Neural cell (in vitro differentiated cells): ENCODE measurements around the gene MYBPC1. TPM values are rescaled to one million over a fixed set of nuclear protein-coding genes. Genes with fewer than 3 reads are reported as not detected.

Source experiments
- H2AFZ ChIP-seq: fragments of 200-600, 300-800 bp; sonication (generic), shearing (Covaris generic); 2 replicates; pipeline ENCODE4 v1.6.0; 2014; ENCODE audit warnings: low read depth, mild to moderate bottlenecking, antibody characterized with exemption, low read length, moderate library complexity
- H3F3A ChIP-seq: fragments of 200-600 bp; shearing (Covaris generic); 2 replicates; pipeline ENCODE4 v1.6.1; 2016; ENCODE audit warnings: mild to moderate bottlenecking, moderate library complexity, mixed read lengths, antibody characterized with exemption, low read length; ENCODE audit not compliant: insufficient read depth, poor library complexity, severe bottlenecking
- H3K27ac ChIP-seq: fragments of 200-600, 300-800 bp; sonication (generic), shearing (Covaris generic); 2 replicates; pipeline ENCODE4 v1.5.1; 2014; ENCODE audit warnings: mild to moderate bottlenecking, low read length, moderate library complexity
- H3K27me3 ChIP-seq: fragments of 300-800, 200-600 bp; sonication (generic), shearing (Covaris generic); 2 replicates; pipeline ENCODE4 v1.6.0; 2014; ENCODE audit warnings: mild to moderate bottlenecking, low read depth, low read length, moderate library complexity; ENCODE audit not compliant: insufficient read depth
- H3K36me3 ChIP-seq: fragments of 300-800, 200-600 bp; sonication (generic), shearing (Covaris generic); 2 replicates; pipeline ENCODE4 v1.5.1; 2014; ENCODE audit warnings: mild to moderate bottlenecking, antibody characterized with exemption, low read length, moderate library complexity; ENCODE audit not compliant: insufficient read depth
- H3K4me2 ChIP-seq: fragments of 300-800, 200-600 bp; sonication (generic), shearing (Covaris generic); 2 replicates; pipeline ENCODE4 v1.6.0; 2014; ENCODE audit warnings: mild to moderate bottlenecking, low read length
- H3K4me3 ChIP-seq: fragments of 300-800, 200-600 bp; sonication (generic), shearing (Covaris generic); 2 replicates; pipeline ENCODE4 v1.5.1; 2014; ENCODE audit warnings: mild to moderate bottlenecking, low read length, moderate library complexity
- H3K79me2 ChIP-seq: fragments of 200-600 bp; shearing (Covaris generic); replicated peaks from 2 replicates; pipeline ENCODE4 v1.6.0; 2014; ENCODE audit warnings: mild to moderate bottlenecking, low read length, moderate library complexity; ENCODE audit not compliant: insufficient read depth
- H3K9ac ChIP-seq: fragments of 300-800, 200-600 bp; sonication (generic), shearing (Covaris generic); 2 replicates; pipeline ENCODE4 v1.6.1; 2016; ENCODE audit warnings: mild to moderate bottlenecking, low read length, mixed read lengths
- H3K9me2 ChIP-seq: fragments of 200-600 bp; shearing (Covaris generic); 2 replicates; pipeline ENCODE4 v1.6.1; 2016; ENCODE audit warnings: mild to moderate bottlenecking, low read length, mixed read lengths; ENCODE audit not compliant: insufficient read depth
- H3K9me3 ChIP-seq: fragments of 200-600, 300-800 bp; sonication (generic), shearing (Covaris generic); 2 replicates; pipeline ENCODE4 v1.6.1; 2016; ENCODE audit warnings: mild to moderate bottlenecking, mixed run types, low read length, moderate library complexity, mixed read lengths
- H4K20me1 ChIP-seq: fragments of 200-600 bp; shearing (Covaris generic); 2 replicates; pipeline ENCODE4 v1.6.1; 2016; ENCODE audit warnings: mild to moderate bottlenecking, mixed run types; ENCODE audit not compliant: insufficient read depth
- CTCF ChIP-seq: fragments of 450-650 bp; IDR thresholded peaks from 2 replicates; pipeline ENCODE4 v1.5.1; 2014; ENCODE audit warnings: antibody characterized with exemption, mild to moderate bottlenecking, moderate library complexity; ENCODE audit not compliant: poor library complexity, severe bottlenecking
- EP300 ChIP-seq: fragments of 450-650 bp; conservative IDR thresholded peaks from 2 replicates; pipeline ENCODE4 v1.6.1; 2014; ENCODE audit warnings: antibody characterized with exemption, mild to moderate bottlenecking, moderate library complexity; ENCODE audit not compliant: poor library complexity, severe bottlenecking
- EZH2 ChIP-seq: fragments of 200-600, 300-800 bp; shearing (Covaris generic), sonication (generic); IDR thresholded peaks from 2 replicates; pipeline ENCODE4 v1.6.1; 2014; ENCODE audit warnings: antibody characterized with exemption, low read length, borderline replicate concordance, mild to moderate bottlenecking; ENCODE audit not compliant: insufficient read depth, poor library complexity, severe bottlenecking
- MXI1 ChIP-seq: fragments of 450-650 bp; conservative IDR thresholded peaks from 2 replicates; pipeline ENCODE4 v1.6.1; 2014; ENCODE audit warnings: antibody characterized with exemption, mild to moderate bottlenecking; ENCODE audit not compliant: poor library complexity, severe bottlenecking
- POLR2AphosphoS5 ChIP-seq: IDR thresholded peaks from 2 replicates; pipeline ENCODE4 v1.6.1; 2012
- RAD21 ChIP-seq: fragments of 450-650 bp; conservative IDR thresholded peaks from 2 replicates; pipeline ENCODE4 v1.6.1; 2014; ENCODE audit warnings: antibody characterized with exemption, mild to moderate bottlenecking, moderate library complexity
- REST ChIP-seq: IDR thresholded peaks from 2 replicates; pipeline ENCODE4 v1.6.1; 2012; ENCODE audit warnings: borderline replicate concordance
- SMC3 ChIP-seq: fragments of 450-650 bp; conservative IDR thresholded peaks from 2 replicates; pipeline ENCODE4 v1.6.1; 2014; ENCODE audit warnings: antibody characterized with exemption, mild to moderate bottlenecking, moderate library complexity; ENCODE audit not compliant: poor library complexity
- TAF1 ChIP-seq: IDR thresholded peaks from 2 replicates; pipeline ENCODE4 v1.6.1; 2012; ENCODE audit warnings: low read depth
- polyA plus RNA-seq: library from polyadenylated mRNA; depleted of rRNA; stranded (reverse); fragments of >200 nt; gene quantifications from 2 replicates; pipeline ENCODE4 v1.2.3, GENCODE V29; 2014

MYBPC1 gene
- polyA plus RNA-seq, 1 donor from 2014 or later = not detected

GRCh38 chr12:101650346-101651117 lies 55.8 kb downstream of the MYBPC1 start:
- Histone ChIP-seq H3K79me2 (no peaks in the 10 kb centered on the region), H4K20me1 (no peaks in the 10 kb centered on the region), H2AFZ (no peak overlapping the region), H3K4me2 (no peak overlapping the region), H3K9me2 (no peaks in the 10 kb centered on the region), H3K9me3 (no peaks in the 10 kb centered on the region), H3K4me3 (no peak overlapping the region), H3K36me3 (no peaks in the 10 kb centered on the region), H3K9ac (no peak overlapping the region), H3K27ac (no peak overlapping the region), H3K27me3 (no peaks in the 10 kb centered on the region), H3F3A (no peaks in the 10 kb centered on the region)
- TF ChIP-seq POLR2AphosphoS5 (no peak), EP300 (no peak), CTCF (no peak), REST (no peak), SMC3 (no peak), TAF1 (no peak), EZH2 (no peak), RAD21 (no peak), MXI1 (no peak)

DNA sequence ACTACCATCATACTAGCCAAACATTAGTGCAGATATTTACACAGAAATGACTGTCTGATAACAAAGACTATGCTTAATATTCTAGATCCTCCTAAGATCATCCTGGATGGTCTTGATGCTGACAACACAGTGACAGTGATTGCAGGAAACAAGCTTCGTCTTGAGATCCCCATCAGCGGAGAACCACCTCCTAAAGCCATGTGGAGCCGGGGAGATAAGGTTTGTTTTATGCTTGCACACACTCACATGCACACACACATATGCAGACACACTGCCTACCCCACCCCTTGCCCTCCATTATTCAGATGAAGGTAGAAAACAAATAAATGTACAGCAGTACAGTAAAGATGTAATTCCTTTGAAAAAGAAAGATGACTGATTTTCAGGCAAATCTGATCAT lies 58.3 kb downstream of the MYBPC1 start:
- no peaks in the 10 kb centered on the region for H3K27me3 ChIP-seq
- no peak overlapping the region for H3K4me2 ChIP-seq
- no peaks in the 10 kb centered on the region for H4K20me1 ChIP-seq
- no peak overlapping the region for H3K9ac ChIP-seq
- no peak overlapping the region for H2AFZ ChIP-seq
- no peaks in the 10 kb centered on the region for H3K9me3 ChIP-seq
- no peak overlapping the region for H3K27ac ChIP-seq
- H3K79me2 ChIP-seq = no peaks in the 10 kb centered on the region
- no peak overlapping the region for H3K4me3 ChIP-seq
- TF ChIP-seq EZH2 (no peak), EP300 (no peak), CTCF (no peak), RAD21 (no peak), SMC3 (no peak), MXI1 (no peak), POLR2AphosphoS5 (no peak)
- no peaks in the 10 kb centered on the region for H3K9me2 ChIP-seq
- no peaks in the 10 kb centered on the region for H3K36me3 ChIP-seq
- H3F3A ChIP-seq = no peaks in the 10 kb centered on the region
